GM19023 (cell line): ENCODE data around the gene LRRC7.
"Not testable (repeated sequence)": the region's sequence is repeated elsewhere in the genome, so short reads cannot be mapped to it uniquely, and the experiment has no call there.

Experiments used
- ATAC-seq: cut with Tn5 transposase; IDR thresholded peaks from one replicate; pipeline ENCODE4 v1.9.1; 2021; ENCODE audit warnings: mild to moderate bottlenecking, moderate library complexity; ENCODE audit not compliant: unreplicated experiment

The LRRC7 gene

DNA sequence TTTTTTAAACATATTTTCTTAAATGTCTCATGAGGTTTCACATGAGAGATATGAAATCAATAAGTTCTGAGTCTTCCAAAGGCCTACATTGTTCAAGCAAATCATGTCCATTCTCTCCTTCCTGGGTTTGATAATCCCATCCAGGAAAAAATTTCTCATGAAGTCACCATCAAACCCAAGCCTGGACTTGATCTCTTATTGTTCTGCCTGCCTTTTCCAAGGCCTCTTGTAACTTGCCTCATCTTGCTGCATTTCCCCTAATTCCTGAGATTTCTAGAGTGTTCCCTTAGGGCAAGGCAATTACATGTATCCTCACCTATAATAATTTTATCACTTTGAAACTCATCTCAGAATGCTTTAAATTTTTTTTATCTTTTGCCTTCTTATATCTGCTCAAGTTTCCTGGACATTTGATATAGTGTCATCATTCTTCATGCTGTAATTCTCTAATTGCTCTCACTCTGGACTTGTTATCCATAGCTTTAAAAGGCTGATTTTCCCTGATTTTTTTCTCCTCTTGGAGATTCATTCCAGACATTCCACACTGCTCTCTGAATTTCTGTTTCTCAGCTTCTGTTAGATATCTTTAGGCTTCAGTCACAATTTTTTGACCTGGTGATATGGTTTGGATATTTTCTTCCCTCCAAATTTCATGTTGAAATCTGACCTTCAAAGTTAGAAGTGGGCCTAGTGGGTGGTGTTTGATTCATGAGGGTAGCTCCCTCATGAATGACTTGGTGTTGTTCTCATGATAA is 126.4 kb downstream of the LRRC7 start:
- ATAC-seq: no peak

DNA sequence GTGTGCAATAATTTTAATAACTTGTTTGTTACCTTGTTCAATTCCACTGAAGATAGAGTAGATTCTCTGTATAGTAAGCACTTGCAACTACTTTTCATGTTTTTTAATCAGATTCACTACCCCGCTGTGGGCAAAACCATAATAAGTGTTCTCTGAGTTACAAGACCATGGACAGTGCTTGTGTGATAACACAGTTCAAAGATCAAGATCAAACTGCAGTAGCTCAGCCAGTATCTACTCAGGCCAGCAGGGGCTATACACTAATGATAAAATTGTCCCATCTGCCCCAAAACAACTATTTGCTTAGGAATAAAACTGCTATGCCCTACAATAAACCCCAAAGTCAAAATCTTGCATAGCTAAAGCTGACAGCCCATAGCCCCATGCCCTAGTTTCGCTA is 129.6 kb downstream of the LRRC7 start:
- no peak for ATAC-seq

DNA sequence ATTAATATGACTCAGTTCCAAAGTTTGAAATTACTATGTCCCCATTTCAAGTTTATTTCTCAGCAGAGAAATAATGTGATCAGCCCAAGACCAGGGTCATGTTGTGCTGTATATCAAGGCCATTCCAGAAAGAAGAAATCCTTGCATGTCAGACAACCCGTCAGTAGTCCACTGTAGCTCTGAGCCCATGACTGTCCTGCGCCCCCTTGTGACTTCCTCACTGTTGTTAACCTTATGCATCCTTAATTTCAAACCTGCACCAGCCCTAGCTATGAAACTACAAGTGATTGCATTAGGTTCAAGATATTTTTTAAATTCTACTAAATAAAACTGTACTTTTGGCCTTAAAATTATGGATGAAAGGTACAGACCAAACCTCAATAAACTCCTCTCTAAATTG is 133.0 kb downstream of the LRRC7 start:
- no peak for ATAC-seq

DNA sequence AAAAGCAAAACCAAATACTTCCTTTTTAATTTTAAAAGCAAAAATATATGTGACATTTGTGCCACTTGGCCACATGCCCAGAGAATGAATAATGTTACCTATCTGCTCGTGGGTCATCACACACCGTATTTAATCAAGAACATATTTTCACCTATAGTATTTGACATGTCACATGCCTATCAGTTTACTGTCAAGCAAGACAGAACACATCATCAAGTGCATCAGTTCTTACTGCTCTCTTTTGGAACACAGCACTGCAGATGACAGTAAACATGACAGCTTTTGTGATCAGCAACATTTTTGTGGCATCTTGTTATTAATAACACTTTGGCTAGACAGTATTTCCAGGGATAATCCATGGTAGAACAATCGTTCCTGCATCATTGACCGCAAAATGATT is 134.4 kb downstream of the LRRC7 start:
- no peak for ATAC-seq

DNA sequence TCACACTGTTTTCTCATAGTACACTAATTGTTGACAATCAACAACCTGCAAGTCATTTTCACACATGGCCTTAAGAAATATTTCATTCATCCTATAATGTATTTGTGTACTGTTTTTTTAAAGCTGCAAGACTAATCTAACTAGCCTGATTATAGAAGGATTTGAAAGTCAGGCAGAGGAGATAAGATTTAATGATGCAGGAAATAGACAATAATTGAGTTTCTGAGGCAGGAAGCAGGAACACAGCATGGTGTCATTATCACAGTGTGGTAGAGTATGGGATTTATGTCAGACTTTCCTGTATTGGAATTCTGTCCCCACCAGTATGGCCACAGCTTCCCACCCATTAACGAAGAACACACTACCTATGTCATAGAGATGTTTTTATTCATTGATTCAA is 138.8 kb downstream of the LRRC7 start:
- ATAC-seq: no peak

DNA sequence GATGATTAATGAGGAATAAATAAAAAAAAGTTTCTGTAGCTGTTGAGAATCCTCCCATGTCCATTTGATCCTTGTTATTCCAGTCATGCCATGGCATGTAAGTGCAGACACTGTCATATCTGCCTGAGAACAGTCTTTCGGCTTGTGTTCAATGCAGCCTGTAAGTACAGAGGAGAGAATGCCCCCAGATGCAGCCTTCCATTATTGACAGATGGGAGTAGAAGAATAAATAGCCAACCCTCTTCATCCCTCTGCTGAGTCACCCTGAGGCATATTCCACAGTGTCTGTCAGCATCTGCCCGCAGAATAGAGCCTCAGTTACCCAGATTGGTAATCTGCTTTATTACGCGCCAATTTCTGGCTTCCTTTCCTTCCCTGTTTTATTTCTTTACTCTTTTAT is 139.4 kb downstream of the LRRC7 start:
- no peak for ATAC-seq

DNA sequence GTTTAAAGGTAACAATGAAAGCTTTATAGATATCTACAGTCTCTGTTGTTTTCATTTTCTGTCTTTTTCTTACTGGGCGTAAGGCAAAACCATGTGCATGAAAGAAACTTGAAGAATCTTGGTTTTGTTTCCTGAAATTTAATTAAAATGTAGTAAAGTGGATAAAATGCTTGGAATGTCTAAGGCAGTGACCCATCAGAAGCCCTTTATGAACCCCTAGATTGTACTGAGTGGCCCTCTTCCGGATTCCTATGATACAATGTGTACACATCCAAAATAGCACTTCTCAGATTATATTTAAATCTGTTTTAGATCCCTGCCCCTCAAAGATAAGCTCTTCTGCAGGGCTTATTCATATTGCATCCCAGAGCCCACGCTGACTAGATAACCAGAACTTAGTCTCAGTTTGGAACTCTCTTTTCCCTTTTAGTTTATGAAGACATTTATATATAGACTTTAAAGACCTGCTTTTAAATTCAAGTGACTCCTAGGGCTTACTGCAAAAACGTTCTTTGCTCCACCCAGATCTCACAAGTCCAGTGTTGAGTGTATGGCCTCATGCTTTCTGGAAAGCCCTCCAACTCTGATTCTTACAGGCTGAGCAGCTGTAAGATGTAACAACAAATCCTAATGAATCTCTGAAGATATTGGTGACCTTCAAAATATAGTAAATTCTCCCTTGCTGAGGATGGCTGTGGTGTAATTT is 142.9 kb downstream of the LRRC7 start:
- ATAC-seq: no peak

DNA sequence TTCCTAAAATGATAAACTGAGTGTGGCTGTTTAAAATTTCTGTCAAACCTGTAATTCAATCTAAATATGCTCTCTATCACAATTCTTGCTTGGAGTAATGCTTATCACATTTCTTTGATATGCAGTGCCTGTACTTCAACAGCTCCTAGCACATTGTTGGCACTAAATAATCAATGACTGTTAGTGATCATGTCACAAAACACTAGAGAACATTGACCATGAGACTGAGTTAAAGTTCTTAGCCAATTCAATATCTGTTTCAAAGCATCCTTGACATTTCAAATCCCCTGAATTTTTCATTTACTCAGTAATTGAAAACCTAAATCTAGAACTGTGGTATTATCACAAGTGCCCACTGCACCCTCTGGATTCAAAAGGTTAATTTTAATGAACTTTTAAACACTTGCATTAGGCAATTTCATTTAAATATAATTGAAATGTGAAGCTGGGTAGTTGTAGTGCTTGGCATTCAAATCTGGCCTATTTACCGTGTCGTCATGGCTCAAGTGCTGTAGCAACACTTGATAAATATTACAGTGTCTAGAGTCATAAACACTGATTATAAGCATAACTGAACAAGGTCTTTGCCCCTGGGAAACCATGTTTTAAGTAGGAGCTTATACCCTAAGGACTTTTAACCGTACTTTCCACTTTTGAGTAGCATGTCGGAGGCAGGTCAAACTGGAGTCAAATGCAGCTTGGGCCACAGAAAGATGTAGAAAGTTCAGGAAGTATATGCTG is 143.6 kb downstream of the LRRC7 start:
- ATAC-seq: no peak

DNA sequence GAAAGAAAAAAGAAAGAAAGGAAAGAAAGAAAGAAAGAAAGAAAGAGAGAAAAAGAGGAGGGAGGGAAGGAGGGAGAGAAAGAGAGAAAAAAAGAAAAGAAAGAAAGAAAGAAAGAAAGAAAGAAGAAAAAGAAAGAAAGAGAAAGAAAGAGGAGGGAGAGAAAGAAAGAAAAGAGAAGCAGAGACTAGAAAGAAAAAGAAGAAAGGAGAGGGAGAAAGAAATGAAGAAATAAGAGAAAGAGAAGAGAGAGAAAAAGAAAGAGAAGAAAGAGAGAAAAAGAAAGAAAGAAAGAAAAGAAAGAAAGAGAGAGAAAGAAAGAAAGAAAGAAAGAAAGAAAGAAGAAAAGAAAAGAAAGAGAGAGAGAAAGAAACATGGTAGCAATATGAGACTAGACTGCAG is 150.1 kb downstream of the LRRC7 start:
- ATAC-seq: not testable (repeated sequence)

DNA sequence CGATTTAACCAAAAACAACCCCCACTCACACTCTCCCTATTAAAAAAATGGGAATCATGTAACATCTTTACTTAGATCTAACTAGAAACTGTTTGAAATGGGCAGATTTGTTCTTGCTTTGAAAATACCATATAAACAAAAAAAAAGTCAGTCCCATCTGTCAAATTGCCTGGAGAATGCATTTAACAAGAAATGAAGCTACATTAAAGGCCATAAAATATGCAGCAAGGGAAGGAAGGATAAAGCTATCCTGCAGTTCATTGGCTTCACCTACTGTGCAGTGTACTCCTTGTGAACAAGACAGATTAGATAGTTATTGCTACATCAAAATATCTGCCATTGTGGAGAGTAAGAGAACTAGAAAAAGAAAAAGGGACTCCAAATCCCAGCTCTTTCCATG is 160.5 kb downstream of the LRRC7 start:
- ATAC-seq: no peak

DNA sequence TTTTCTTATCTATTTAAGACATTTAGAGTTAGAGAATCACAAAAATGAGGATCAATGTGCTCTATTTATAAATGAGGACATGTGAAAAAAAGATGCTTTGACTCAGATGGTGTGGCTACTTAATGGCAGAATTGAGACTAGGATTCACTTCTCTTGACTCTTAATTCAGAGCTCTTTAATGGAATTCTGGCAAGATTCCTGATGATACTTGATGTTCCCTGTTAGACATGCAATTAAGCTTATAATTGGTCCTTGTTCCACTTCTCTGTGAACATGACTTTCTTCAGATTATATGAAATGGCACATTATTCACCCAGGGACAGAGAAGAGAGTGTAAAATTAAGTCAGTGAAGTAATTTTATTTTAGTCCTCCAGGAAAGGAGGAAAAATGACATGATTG is 165.3 kb downstream of the LRRC7 start:
- no peak for ATAC-seq

DNA sequence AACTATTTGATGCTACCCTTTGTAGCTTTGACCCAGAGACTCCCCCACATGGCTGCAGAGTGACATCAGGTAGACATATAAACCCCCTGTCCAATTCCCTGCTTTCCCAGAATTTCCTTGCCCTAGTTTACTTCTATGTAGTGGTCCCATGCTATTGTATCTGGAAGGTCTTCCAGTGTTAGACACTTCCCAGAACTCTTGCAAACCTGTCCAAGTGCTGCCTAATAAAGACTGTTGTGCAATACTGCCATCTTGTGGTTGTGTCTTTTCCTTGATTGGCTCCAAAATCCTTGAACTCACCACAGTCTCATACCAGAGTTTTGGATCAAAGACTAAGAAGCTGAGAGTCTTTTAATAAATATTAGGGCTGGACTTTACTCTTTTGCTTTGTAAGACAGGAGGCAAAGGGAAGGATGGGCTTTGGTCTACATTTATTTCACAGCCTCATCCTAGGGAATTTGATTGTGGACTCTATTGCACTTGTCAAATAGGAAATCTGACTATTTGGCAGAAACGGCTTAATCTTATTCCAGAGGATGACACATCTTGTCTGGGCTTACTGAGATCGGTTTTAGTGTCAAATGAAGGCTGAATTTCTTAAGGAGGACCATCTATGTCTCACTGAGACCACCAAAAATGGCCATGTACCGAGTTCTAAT is 169.9 kb downstream of the LRRC7 start:
- ATAC-seq: peak; percentile 54

DNA sequence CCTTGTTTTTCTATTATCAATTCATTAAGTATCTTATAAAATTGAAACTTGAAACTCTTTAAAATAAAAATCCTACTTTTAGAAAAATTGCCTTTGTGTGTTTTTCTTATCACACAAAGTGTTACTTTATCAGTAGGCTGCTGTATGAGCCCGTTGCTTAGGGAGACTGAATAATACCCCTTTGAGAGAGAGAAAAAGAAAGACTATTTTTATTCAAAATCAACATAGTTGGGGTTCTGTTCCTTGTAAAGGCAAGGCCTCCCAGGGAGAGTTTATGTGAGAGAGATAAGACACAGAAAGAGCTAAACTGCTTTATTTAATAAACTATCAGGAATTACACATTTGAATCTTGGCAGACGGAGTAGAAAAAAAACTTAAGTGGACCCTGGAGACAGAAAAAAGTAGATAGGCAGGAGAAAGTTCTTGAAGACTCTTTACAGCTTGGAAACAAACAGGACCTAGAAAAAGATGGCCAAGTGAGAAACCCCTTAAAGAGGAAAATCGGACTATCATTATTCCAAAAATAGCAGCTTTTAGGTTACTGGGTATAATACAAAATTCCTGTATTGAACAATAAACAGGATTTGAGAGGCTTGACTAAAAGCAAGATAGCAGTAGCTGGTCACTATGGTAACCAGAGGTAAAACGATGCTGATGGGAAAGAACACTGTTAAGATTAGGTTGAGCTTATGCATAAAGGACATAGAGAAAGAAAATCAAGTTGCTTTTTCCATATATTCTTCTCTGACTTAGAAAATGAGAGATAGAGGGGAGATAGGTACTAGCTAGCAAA is 170.9 kb downstream of the LRRC7 start:
- no peak for ATAC-seq

DNA sequence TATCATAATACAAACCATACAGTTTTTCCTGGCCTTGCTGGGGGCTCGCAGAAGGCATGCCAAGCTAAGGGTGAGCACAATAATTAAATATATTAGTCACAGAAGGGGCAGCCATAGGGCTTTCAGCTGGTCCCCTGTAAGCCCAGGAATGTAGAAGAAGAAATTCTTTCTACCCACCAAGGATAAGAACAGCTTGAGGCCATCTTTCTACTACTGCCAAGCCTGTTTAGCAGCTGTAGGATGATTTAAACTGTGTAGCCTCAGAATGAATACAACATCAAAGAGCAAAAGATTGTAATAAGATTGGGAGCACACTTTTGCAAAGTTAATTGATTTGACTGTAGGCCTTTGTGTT is 171.5 kb downstream of the LRRC7 start:
- no peak for ATAC-seq

DNA sequence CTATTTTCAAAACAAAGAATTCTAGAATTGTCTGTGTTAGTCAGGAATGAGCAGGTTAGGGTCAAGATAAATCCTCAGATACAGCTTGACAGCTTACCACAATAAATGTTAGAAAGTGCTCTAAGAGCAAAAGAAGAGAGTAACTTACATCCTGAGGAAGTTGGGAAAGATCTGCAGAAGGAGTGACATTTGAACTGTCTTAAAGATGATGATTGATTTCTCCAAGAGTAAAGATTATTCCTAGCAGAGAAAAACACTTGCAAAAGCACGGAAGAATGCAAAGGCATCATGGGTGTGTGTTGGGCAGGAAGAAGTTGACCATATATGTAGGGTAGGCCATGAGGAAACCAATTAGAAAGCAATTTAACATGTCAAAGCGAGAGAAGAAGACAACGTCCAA is 175.4 kb downstream of the LRRC7 start:
- no peak for ATAC-seq

DNA sequence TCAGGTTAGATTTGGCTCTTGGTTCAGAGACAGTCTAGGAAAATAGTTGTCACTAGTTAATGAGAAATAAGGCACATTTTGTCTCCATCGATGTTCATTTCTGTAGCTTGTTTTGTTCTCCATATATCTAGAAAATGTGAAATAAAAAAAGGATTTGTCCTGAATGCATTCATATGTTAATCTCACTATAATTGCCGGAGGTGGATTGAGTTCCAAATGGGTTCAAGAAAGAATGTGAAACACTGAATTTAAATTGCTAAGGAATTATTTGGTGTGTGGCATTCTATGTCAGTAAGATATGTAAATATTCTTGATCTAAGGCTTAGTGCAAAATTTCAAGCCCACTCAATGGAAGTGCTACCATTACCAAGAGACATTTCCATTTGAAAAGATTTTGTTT is 176.7 kb downstream of the LRRC7 start:
- ATAC-seq: no peak

DNA sequence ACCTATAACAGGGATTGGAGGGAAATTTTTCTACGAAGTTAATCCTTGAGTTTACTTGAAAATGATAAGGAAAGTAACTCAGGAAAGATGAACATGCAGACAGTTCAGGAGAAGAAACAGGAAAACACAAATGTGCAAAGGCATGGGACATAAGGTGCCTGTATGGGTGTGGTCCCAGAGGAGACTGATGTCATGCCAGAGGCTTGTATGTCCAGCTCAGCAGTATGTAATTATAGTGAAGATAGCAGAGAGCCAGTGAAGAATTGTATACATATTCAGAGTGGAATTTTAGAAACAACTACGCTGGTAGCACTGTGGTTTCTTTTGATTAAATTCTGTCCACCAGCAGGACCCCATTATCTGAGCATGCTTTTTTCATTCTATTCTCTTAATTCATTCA is 179.5 kb downstream of the LRRC7 start:
- no peak for ATAC-seq

DNA sequence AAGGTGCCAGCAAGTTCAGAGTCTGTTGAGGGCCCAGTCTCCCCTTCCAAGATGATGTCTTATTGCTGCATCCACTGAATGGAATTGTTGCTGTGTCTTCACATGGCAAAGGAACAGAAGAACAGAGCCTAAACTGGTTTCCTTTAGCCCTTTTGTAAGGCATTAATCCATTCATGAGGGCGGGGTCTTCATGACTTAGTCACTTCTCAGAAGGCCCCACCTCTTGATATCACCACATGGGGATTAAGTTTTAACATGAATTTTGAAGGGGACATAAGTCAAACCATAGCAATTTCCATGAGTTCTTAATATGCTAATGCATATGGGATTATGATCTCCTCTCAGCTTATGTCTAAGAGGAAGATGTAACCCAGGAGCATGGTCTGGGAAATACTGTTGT is 182.9 kb downstream of the LRRC7 start:
- no peak for ATAC-seq

DNA sequence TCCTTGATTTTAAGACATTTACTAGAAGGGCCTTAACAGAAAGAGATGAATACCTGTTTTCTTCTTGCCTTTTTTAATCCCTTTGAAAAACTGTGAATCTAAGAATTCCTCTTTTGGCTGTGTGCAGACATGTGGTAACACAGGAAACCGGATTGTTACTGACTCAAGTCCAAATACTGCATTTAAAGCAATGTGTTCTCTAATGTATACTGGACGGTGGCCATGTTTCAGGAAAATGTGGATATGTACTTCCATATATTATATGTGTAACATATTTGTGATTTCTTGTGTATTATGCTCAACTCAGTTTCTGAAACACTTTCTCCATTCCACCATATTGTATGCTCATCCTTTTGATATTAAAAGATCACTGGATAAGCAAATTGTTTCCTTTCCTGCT is 185.1 kb downstream of the LRRC7 start:
- no peak for ATAC-seq

DNA sequence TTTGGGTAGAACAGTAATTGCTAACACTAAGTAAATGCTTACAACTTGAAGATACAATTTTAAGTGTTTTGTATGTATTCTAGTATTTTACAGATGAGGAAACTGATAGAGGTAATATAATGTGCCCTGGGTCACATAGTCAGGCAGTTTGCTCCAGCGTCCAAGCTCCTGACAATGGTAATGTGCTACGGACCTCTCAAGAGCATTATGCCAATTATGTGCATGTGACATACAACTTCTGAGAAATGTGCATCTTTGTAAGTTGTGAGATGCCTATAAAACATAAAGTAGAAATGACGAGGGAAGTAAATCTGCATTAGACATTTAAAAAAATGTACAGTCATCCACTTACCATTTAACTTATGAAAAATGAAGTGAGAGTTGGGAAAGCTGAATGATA is 186.8 kb downstream of the LRRC7 start:
- ATAC-seq: no peak

DNA sequence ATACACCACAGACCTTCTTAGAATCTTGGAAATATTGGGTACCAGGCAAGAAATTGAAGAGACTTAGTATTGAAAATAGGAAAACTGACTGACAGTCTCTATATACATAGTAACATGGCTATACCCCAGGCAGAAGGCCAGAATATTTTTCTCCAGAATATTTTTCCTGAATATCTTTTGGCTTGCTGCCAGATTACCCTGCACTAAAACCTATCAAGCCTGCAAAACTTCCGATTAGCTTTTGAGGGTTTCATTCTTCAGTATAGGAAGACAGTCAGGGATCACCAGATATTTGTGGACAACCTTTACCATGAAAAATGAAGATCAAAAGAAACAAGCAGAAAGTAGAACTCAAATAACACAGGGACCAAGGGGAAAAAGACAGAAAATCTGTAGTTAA is 187.9 kb downstream of the LRRC7 start:
- ATAC-seq: no peak
